Measurements from ENCODE around the gene TMOD1.

DNA sequence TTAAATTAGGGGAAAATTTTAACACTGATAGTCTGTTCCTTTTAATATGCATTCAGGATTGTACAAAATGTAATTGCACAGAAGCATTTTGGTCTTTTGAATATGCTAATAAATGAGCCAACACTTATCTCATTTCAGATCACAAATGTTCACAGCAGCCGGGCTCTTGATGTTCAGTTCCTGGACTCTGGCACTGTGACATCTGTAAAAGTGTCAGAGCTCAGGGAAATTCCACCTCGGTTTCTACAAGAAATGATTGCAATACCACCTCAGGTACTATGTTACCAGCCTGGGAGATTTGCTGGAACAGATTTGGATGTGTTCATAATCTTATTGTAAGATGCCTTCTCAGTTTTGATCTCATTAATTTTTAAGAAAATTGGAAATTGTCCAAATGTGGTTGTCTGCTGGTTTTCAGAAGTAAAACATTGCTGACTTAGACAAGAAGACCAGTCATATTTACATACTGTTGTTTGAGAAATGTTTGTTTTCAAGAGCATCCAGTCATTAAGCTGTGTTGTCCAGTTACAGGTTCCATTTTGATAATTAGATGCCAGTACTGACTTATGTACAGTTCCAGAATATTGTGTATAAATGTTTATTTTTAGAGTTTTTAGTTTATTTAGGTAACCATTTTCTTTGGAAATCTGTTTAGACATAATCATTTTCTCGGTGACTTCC is 23.0 kb upstream of the TMOD1 start:
- TF ChIP-seq, protein P1, sequence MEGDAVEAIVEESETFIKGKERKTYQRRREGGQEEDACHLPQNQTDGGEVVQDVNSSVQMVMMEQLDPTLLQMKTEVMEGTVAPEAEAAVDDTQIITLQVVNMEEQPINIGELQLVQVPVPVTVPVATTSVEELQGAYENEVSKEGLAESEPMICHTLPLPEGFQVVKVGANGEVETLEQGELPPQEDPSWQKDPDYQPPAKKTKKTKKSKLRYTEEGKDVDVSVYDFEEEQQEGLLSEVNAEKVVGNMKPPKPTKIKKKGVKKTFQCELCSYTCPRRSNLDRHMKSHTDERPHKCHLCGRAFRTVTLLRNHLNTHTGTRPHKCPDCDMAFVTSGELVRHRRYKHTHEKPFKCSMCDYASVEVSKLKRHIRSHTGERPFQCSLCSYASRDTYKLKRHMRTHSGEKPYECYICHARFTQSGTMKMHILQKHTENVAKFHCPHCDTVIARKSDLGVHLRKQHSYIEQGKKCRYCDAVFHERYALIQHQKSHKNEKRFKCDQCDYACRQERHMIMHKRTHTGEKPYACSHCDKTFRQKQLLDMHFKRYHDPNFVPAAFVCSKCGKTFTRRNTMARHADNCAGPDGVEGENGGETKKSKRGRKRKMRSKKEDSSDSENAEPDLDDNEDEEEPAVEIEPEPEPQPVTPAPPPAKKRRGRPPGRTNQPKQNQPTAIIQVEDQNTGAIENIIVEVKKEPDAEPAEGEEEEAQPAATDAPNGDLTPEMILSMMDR (CRISPR knock-in tag; IDR thresholded peaks at IDR 0.05) = no peak
- TF ChIP-seq ZNF512 (CRISPR knock-in tag; IDR thresholded peaks at IDR 0.05) (no peak), ZNF788 (CRISPR knock-in tag; IDR thresholded peaks at IDR 0.05; ENCODE audit: borderline replicate concordance) (no peak), TSC22D2 (CRISPR knock-in tag; IDR thresholded peaks at IDR 0.05; ENCODE audit: borderline replicate concordance) (no peak), RFX5 (IDR thresholded peaks at IDR 0.05; ENCODE audit: low read depth, low read length) (no peak), AGO2 (optimal IDR thresholded peaks at IDR 0.05; ENCODE audit: low read depth, low read length) (no peak), HMG20A (CRISPR knock-in tag; IDR thresholded peaks at IDR 0.05; ENCODE audit: borderline replicate concordance) (no peak)
